Activated T-helper 9 cell treated with anti-CD3 and anti-CD28 coated beads, Interleukin-2, amount 50 U/mL, for 16 hours (primary cell): Measurements from ENCODE around the gene WDR73.

Experiments used
- DNase-seq: peaks from one replicate; pipeline ENCODE4 v3.0.0-alpha.2; 2020; ENCODE audit warnings: low read depth

WDR73 gene

GRCh38 chr15:84611631-84612030 is 42.5 kb downstream of the WDR73 start:
- no peak for DNase-seq

GRCh38 chr15:84609818-84610525 is 44.1 kb downstream of the WDR73 start:
- no peak for DNase-seq

- no peak for DNase-seq
Observed at GRCh38 chr15:84608707-84609284, 45.3 kb downstream of the WDR73 start.

GRCh38 chr15:84606653-84607120 is 47.4 kb downstream of the WDR73 start:
- no peak for DNase-seq

GRCh38 chr15:84605554-84605882 is 48.6 kb downstream of the WDR73 start:
- DNase-seq = no peak

- DNase-seq = peak; percentile 68
Observed at GRCh38 chr15:84604826-84605553, 49.1 kb downstream of the WDR73 start.

GRCh38 chr15:84603630-84604379 is 50.3 kb downstream of the WDR73 start:
- DNase-seq = no peak

GRCh38 chr15:84601555-84601838 is 52.6 kb downstream of the WDR73 start:
- no peak for DNase-seq

GRCh38 chr15:84600687-84601554 is 53.2 kb downstream of the WDR73 start, which contains the start of gene ZSCAN2:
ZSCAN2 (plus strand) TSS chr15:84601009; CDS start chr15:84603928, 2,919 bp downstream.
- peak; percentile 91 for DNase-seq

GRCh38 chr15:84600331-84600686 is 53.8 kb downstream of the WDR73 start:
- peak; percentile 19 for DNase-seq

GRCh38 chr15:84599906-84600305 is 54.2 kb downstream of the WDR73 start:
- no peak for DNase-seq

GRCh38 chr15:84598993-84599392 is 55.1 kb downstream of the WDR73 start:
- no peak for DNase-seq

- DNase-seq = no peak
Observed at GRCh38 chr15:84598250-84598649, 55.8 kb downstream of the WDR73 start.

- no peak for DNase-seq
Observed at GRCh38 chr15:84597296-84597695, 56.8 kb downstream of the WDR73 start.

GRCh38 chr15:84595660-84596059 is 58.4 kb downstream of the WDR73 start:
- DNase-seq = no peak

GRCh38 chr15:84594617-84595290 is 59.3 kb downstream of the WDR73 start:
- no peak for DNase-seq

GRCh38 chr15:84591815-84592214 is 62.3 kb downstream of the WDR73 start:
- DNase-seq = no peak

GRCh38 chr15:84590406-84590805 is 63.7 kb downstream of the WDR73 start:
- no peak for DNase-seq
